Activated CD8-positive, alpha-beta T cell treated with anti-CD3 and anti-CD28 coated beads for 36 hours (primary cell): ENCODE data around the gene GMEB1. TPM values are rescaled to one million over a fixed set of nuclear protein-coding genes. Genes with fewer than 3 reads are reported as not detected.

Source experiments
- ATAC-seq: fragments of 200-7000 bp; cut with Tn5 transposase; one replicate; pipeline ENCODE4 v1.10.0; 2021; ENCODE audit warnings: mild to moderate bottlenecking, moderate library complexity
- CTCF ChIA-PET: fragments of 350-600 bp; sonication (Branson Sonifier 250); formaldehyde crosslinking; loops from one replicate; lab custom pipeline; 2021; ENCODE audit warnings: antibody characterized with exemption; lab: Charles Lee
- POLR2A ChIA-PET: fragments of 350-600 bp; sonication (Branson Sonifier 250); formaldehyde crosslinking; loops from one replicate; lab custom pipeline; 2021; ENCODE audit warnings: antibody characterized with exemption; lab: Charles Lee
- DNase-seq: peaks from one replicate; pipeline ENCODE4 v3.0.0-alpha.2; 2020
- H3K27ac Mint-ChIP-seq: one replicate; pipeline ENCODE4 v1.8.0; 2021; ENCODE audit warnings: mild to moderate bottlenecking, mixed read lengths
- H3K27me3 Mint-ChIP-seq: one replicate; pipeline ENCODE4 v1.8.0; 2021; ENCODE audit warnings: mixed read lengths
- H3K36me3 Mint-ChIP-seq: one replicate; pipeline ENCODE4 v1.8.0; 2021; ENCODE audit warnings: low read depth, mixed read lengths
- H3K4me1 Mint-ChIP-seq: one replicate; pipeline ENCODE4 v1.8.0; 2021; ENCODE audit warnings: low read depth, mixed read lengths
- H3K4me3 Mint-ChIP-seq: one replicate; pipeline ENCODE4 v1.8.0; 2021; ENCODE audit warnings: mild to moderate bottlenecking, moderate library complexity, mixed read lengths
- H3K9me3 Mint-ChIP-seq: one replicate; pipeline ENCODE4 v1.8.0; 2021; ENCODE audit warnings: mixed read lengths
- CTCF ChIP-seq: fragments of 200-600 bp; IDR thresholded peaks from one replicate; pipeline ENCODE4 v1.8.0; 2022; ENCODE audit warnings: antibody characterized with exemption, mild to moderate bottlenecking
- intact Hi-C: fragments of 100-400 bp; cut with micrococcal nuclease; formaldehyde crosslinking; loops from one replicate; pipeline ENCODE4 v1.10.0; 2022
- total RNA-seq, 2 experiments: library from RNA; stranded (reverse); gene quantifications; one replicate each; pipeline ENCODE4 v1.2.3, GENCODE V29; 2021

GMEB1 gene
- total RNA-seq, 2 experiments from 2014 or later, result 22.0 to 23.3 TPM

GRCh38 chr1:28656335-28656734 is 12.2 kb upstream of the GMEB1 start:
- Mint-ChIP-seq H3K4me3 (no peak overlapping the region), H3K36me3 (no peaks in the 10 kb centered on the region), H3K9me3 (no peaks in the 10 kb centered on the region), H3K27ac (no peak overlapping the region), H3K27me3 (no peaks in the 10 kb centered on the region), H3K4me1 (no peaks in the 10 kb centered on the region)
- POLR2A ChIA-PET, result interaction anchor here (1.4 to 3.9 kb wide), 4 partner anchors 8 to 80 kb away, joined by 4 to 19 read pairs (median 6); partner anchors contain the start of genes GMEB1, RNU11, TAF12 and YTHDF2
- intact Hi-C loops, result no loop called here
- CTCF ChIA-PET, result interaction anchor here (1.7 kb wide), 1 partner anchor 221 kb away, joined by 3 read pairs; no protein-coding TSS in a partner anchor
- ATAC-seq (no peak), DNase-seq (no peak)
- no peak for TF ChIP-seq CTCF

GRCh38 chr1:28663871-28664470 is 4.6 kb upstream of the GMEB1 start:
- Mint-ChIP-seq H3K9me3 (no peaks in the 10 kb centered on the region), H3K36me3 (no peaks in the 10 kb centered on the region), H3K4me1 (peaks cover 7% of the 10 kb centered on the region), H3K4me3 (no peak overlapping the region), H3K27me3 (no peaks in the 10 kb centered on the region), H3K27ac (peak overlapping the region; percentile 78)
- intact Hi-C loops, result no loop called here
- CTCF ChIA-PET, result no interaction called here
- DNase-seq (no peak), ATAC-seq (no peak)
- POLR2A ChIA-PET, result interaction anchor here (1.6 to 2.1 kb wide), 2 partner anchors 16 to 19 kb away, joined by 3 to 18 read pairs; partner anchors contain the start of gene RNU11
- no peak for TF ChIP-seq CTCF

- TF ChIP-seq CTCF, result no peak
- Mint-ChIP-seq H3K36me3 (peaks cover 4% of the 10 kb centered on the region), H3K9me3 (no peaks in the 10 kb centered on the region), H3K27me3 (no peaks in the 10 kb centered on the region), H3K4me3 (no peak overlapping the region), H3K27ac (no peak overlapping the region), H3K4me1 (peaks cover 11% of the 10 kb centered on the region)
- ChIA-PET POLR2A (interaction anchor here (1.8 to 6.9 kb wide), 6 partner anchors 10 to 89 kb away, joined by 4 to 98 read pairs (median 20); partner anchors contain the start of genes RNU11, TAF12 and YTHDF2), CTCF (interaction anchor here (2.3 kb wide), 1 partner anchor 69 kb away, joined by 6 read pairs; no protein-coding TSS in a partner anchor)
- ATAC-seq (no peak), DNase-seq (no peak)
- intact Hi-C loops, result no loop called here
Observed at GRCh38 chr1:28666806-28667205, 1.8 kb upstream of the GMEB1 start.

- Mint-ChIP-seq H3K9me3 (no peaks in the 10 kb centered on the region), H3K27ac (peak overlapping the region; percentile 93), H3K4me1 (peaks cover 11% of the 10 kb centered on the region), H3K36me3 (peaks cover 4% of the 10 kb centered on the region), H3K4me3 (peak overlapping the region; percentile 89), H3K27me3 (no peaks in the 10 kb centered on the region)
- TF ChIP-seq CTCF, result no peak
- ChIA-PET POLR2A (interaction anchor here (0.7 to 6.9 kb wide), 16 partner anchors 9 to 673 kb away, joined by 3 to 98 read pairs (median 5); partner anchors contain the start of genes RNU11, TAF12 and YTHDF2), CTCF (interaction anchor here (0.6 to 2.3 kb wide), 4 partner anchors 26 to 513 kb away, joined by 3 to 8 read pairs (median 4); partner anchors contain the start of genes TAF12 and YTHDF2)
- ATAC-seq, result peak; percentile 65
- intact Hi-C loops, result no loop called here
- peak; percentile 61 for DNase-seq
Observed at GRCh38 chr1:28668956-28669723, 556 bp downstream of the GMEB1 start.
